Right cardiac atrium (tissue), 5 donors: ENCODE measurements around the gene TUBG1. TPM values are rescaled to one million over a fixed set of nuclear protein-coding genes. Genes with fewer than 3 reads are reported as not detected.
A peak's percentile ranks its signal among the peaks of the same experiment; 100 is the strongest.
"Not testable (repeated sequence)": the region's sequence is repeated elsewhere in the genome, so short reads cannot be mapped to it uniquely, and the experiment has no call there.

Experiments
- ATAC-seq, 2 donors: fragments of 200-7000 bp; cut with Tn5 transposase; one replicate each; pipeline versions ENCODE4 v1.8.0 to v1.9.1; 2020; ENCODE audit warnings: moderate library complexity in 2 of 2, mild to moderate bottlenecking in 1 of 2
- DNase-seq, 3 donors: peaks; one replicate each; pipeline ENCODE4 v3.0.0-alpha.2; 2020
- H3K27ac ChIP-seq: one replicate; pipeline ENCODE4 v1.5.1; 2013; ENCODE audit warnings: mild to moderate bottlenecking, low read length, control low read depth, moderate library complexity
- H3K27me3 ChIP-seq: one replicate; pipeline ENCODE4 v1.6.1; 2013; ENCODE audit not compliant: control insufficient read depth, insufficient read depth
- H3K4me1 ChIP-seq: one replicate; pipeline ENCODE4 v1.6.1; 2013; ENCODE audit warnings: low read length; ENCODE audit not compliant: control insufficient read depth, insufficient read depth
- H3K4me3 ChIP-seq: one replicate; pipeline ENCODE4 v1.5.1; 2013; ENCODE audit warnings: low read length, control low read depth
- H3K9me3 ChIP-seq: one replicate; pipeline ENCODE4 v1.6.1; 2013; ENCODE audit warnings: low read length; ENCODE audit not compliant: control insufficient read depth
- WGBS: extraction: QIAGEN DNeasy Blood & Tissue Kit; methylation state at CpG from one replicate; pipeline ENCODE4 v1.1.7; 2013; 5-methylcytosine and 5-hydroxymethylcytosine counted together
- intact Hi-C, 4 donors: fragments of 100-400 bp; cut with DNase I; formaldehyde crosslinking; loops; one replicate each; pipeline versions ENCODE4 v1.11.0 to v1.14.0; 2022 to 2023
- polyA plus RNA-seq: library from polyadenylated mRNA; stranded (reverse); fragments of 200-250 nt; gene quantifications from one replicate; pipeline ENCODE4 v1.2.3, GENCODE V29; 2013
- total RNA-seq, 4 donors: library from RNA; stranded (reverse); fragmentation: NEBNext Ultra II Directional; extraction: Animal tissue kit (Norgen Biotek cat#: 25700); gene quantifications; one replicate each; pipeline ENCODE4 v1.2.1, GENCODE V29; 2021
- donor health status: healthy with polysubstance abuse.
- donor health status: DM: no; HTN: yes; CAD: no.
- donor health status: DM: no; HTN: no; CAD: no.
- donor health status: DM: no; HTN: yes; CAD: no; lungs with severe emphysema.
- donor health status: DM: yes; HTN: yes; CAD: no.

TUBG1 gene
- total and polyA plus RNA-seq, 5 donors: 34.3 to 60.7 (median 48.9) TPM

DNA sequence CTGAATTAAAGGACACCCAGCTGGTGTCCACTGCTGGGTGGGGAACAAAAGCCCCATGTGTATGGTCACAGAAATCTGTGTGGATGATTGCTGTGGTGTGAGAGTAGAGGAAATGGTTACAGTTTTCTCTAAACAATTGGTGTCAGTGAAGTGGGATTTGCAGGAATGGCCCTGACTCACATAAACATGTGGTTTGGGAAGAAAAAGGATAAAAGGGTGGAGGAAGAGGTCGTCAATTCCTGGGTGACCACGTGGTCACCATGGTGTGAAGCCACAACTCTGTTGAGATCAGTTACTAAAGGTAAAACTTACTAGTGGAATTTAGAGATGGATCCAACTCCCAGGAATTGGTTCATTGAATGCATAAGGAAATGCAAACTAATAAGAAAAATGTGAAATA is 46.0 kb downstream of the TUBG1 start:
- ATAC-seq: no peak
- intact Hi-C loops: no loop called here
- WGBS: 69% methylated on average over 2 of the region's 2 CpGs
- peaks cover under 1% of the 10 kb centered on the region for H3K4me1 ChIP-seq
- H3K9me3 ChIP-seq: no peaks in the 10 kb centered on the region
- DNase-seq: no peak
- H3K4me3 ChIP-seq: no peak overlapping the region
- no peaks in the 10 kb centered on the region for H3K27me3 ChIP-seq
- H3K27ac ChIP-seq: no peak overlapping the region

DNA sequence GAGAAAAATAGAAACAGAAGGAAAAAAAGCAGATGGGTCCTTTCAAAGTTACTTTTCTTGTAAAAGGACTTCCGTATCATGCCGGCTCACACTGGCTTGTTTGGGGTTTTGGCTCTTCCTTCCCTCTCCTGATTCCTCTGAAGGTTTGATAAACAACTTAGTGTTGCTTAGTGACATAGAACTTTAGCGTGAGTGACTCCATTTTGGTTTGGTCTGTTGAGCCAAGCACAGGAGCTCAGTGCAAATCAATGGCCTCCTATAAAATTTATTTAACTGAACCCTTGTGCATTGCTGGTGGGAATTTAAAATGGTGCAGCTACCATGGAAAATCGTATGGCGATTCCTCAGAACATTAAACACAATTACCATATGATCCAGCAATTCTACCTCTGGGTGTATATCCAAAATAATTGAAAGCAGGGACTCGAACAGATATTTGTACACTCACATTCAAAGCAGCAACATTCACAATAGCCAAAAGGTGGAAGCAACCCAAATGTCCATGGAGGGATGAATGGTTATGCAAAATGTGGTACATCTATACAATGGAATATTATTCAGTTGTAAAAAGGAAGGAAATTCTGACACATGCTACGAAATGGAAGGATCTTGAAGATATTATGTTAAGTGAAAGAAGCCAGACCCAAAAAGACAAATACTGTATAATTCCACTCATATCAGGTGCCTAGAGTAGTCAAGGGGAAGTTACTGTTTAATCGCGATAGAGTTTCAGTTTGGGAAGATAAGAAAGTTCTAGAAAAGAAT is 48.5 kb downstream of the TUBG1 start:
- DNase-seq: no peak
- ATAC-seq: no peak
- Histone ChIP-seq H3K4me3 (no peak overlapping the region), H3K4me1 (peaks cover 4% of the 10 kb centered on the region), H3K27ac (no peak overlapping the region), H3K27me3 (no peaks in the 10 kb centered on the region), H3K9me3 (no peaks in the 10 kb centered on the region)
- 88% methylated on average over 9 of the region's 9 CpGs for WGBS
- intact Hi-C loops: no loop called here

DNA sequence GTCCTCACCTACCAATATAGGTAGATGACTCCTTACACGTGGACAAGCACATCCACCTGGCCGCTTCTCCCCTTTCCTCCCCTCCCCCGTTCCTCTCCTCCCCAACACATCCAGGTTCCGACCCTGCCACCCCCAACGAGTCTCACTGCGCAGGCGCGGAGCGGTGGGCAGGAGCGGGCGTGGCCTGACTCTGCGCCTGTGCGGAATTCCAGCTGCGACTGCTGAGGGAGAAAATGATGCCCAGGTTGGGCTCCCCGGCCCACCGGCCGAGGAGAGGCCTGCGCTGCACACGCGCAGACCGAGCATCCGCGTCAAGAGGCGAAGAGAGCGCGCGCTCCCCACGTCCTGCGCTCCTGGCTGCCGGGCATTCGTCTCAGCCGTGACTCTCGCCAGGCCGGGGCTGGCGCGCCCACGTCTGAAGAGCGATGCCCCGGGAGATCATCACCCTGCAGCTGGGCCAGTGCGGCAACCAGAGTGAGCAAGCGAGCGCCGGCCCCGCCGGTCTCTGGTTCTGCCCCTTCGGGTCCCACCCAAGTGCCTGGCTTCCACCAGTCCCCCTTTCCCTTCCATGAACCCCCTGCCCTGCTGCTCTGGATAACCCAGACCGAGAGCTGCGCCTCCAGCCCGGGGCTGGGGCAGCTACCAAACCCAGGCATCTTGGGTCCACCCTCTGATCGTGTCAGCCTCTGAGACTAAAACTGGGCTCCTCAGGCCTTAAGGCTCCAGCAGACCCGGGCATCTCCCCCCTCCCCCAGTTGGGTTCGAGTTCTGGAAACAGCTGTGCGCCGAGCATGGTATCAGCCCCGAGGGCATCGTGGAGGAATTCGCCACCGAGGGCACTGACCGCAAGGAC is 49.8 kb downstream of the TUBG1 start, which contains the start of gene TUBG2:
TSS of gene TUBG2 (plus strand) at position 206 of the 853 bp plus-strand sequence. CDS start at position 426, 220 bp downstream.
- intact Hi-C loops: no loop called here
- Histone ChIP-seq H3K27ac (peak within 1 kb of the TSS; percentile 50), H3K4me1 (peaks cover 4% of the 10 kb centered on the region), H3K27me3 (no peaks in the 10 kb centered on the region), H3K4me3 (peak within 1 kb of the TSS; percentile 49), H3K9me3 (no peaks in the 10 kb centered on the region)
- DNase-seq (peak; percentile 90 to 97 (median 95)), ATAC-seq (peak; percentile 93 to 95)
- WGBS: 2% methylated on average over 58 of the region's 59 CpGs

GRCh38 chr17:42659932-42660274 is 50.4 kb downstream of the TUBG1 start:
- H3K9me3 ChIP-seq, intact Hi-C loops, DNase-seq, H3K27me3 ChIP-seq, H3K4me1 ChIP-seq, H3K27ac ChIP-seq, H3K4me3 ChIP-seq: not testable (repeated sequence)
- WGBS: 100% methylated on average over 1 of the region's 14 CpGs
- ATAC-seq: peak; percentile 54 to 55

DNA sequence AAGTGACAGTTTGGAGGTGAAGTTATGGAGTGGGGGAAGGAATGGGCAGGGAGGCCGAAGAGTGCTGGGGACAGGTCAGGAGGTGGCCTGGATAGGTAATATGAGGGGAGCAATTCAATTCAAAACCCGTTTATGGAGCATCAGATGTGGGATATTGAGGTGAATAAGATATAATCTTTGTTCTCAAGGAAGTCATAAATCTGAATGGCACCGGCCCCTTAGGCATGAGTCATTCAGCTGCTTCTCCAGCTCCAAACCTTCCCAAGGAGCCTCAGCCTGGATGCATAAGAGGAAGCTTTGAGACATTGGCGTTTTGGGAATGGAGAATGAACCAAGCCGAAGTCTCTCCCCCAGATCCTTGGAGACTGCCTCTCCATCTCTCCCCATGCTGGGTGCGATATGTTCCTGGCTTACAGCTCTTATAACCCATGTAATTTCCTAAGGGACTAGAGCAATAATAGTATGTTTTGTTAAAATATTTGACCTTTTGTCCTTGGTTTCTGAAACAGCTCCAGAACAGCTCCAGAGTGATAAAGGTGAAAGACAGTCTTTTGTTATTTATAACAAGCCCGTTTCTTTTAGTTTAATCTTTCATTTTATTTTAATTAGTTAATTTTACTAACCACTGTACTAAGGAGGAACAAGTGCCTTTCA is 51.3 kb downstream of the TUBG1 start:
- intact Hi-C loops: no loop called here
- Histone ChIP-seq H3K27ac (no peak overlapping the region), H3K4me3 (no peak overlapping the region), H3K4me1 (peaks cover 4% of the 10 kb centered on the region), H3K27me3 (no peaks in the 10 kb centered on the region), H3K9me3 (no peaks in the 10 kb centered on the region)
- 46% methylated on average over 7 of the region's 7 CpGs for WGBS
- DNase-seq (no peak), ATAC-seq (no peak)

Other genes starting within 250 kb of the TUBG1 start
- 100 to 1,000 TPM; 100 to 192 (median 105) TPM for gene STAT3, start 221.2 kb upstream of the TUBG1 start, total RNA-seq
- 46.9 TPM for gene STAT3, start 221.2 kb upstream of the TUBG1 start, polyA plus RNA-seq
- 100 to 1,000 TPM; 173 to 256 (median 203) TPM for gene CAVIN1, start 186.4 kb upstream of the TUBG1 start, total RNA-seq
- 153 TPM for gene CAVIN1, start 186.4 kb upstream of the TUBG1 start, polyA plus RNA-seq
- gene ATP6V0A1, start 150.8 kb upstream of the TUBG1 start, total RNA-seq: 10 to 100 TPM; 42.1 to 57.7 (median 48.8) TPM
- 33.4 TPM for gene ATP6V0A1, start 150.8 kb upstream of the TUBG1 start, polyA plus RNA-seq
- gene NAGLU, start 73.4 kb upstream of the TUBG1 start, total RNA-seq: 10 to 100 TPM; 11.3 to 18.8 (median 15.0) TPM
- 13.7 TPM for gene NAGLU, start 73.4 kb upstream of the TUBG1 start, polyA plus RNA-seq
- gene HSD17B1, start 56.8 kb upstream of the TUBG1 start, total RNA-seq: 1 to 10 TPM; 1.2 to 1.6 (median 1.4) TPM
- gene HSD17B1, start 56.8 kb upstream of the TUBG1 start, polyA plus RNA-seq: 2.5 TPM
- 10 to 100 TPM; 32.4 to 45.5 (median 40.0) TPM for gene COASY, start 47.5 kb upstream of the TUBG1 start, total RNA-seq
- gene COASY, start 47.5 kb upstream of the TUBG1 start, polyA plus RNA-seq: 30.2 TPM
- 10 to 100 TPM; 46.9 to 63.8 (median 54.2) TPM for gene MLX, start 42.6 kb upstream of the TUBG1 start, total RNA-seq
- 65.0 TPM for gene MLX, start 42.6 kb upstream of the TUBG1 start, polyA plus RNA-seq
- 1 to 10 TPM; 1.4 to 3.3 (median 2.5) TPM for gene PSMC3IP, start 32.0 kb upstream of the TUBG1 start, total RNA-seq
- gene PSMC3IP, start 32.0 kb upstream of the TUBG1 start, polyA plus RNA-seq: 2.2 TPM
- 10 to 100 TPM; 23.9 to 27.0 (median 25.5) TPM for gene RETREG3, start 309 bp upstream of the TUBG1 start, total RNA-seq
- 13.0 TPM for gene RETREG3, start 309 bp upstream of the TUBG1 start, polyA plus RNA-seq
- 10 to 100 TPM; 11.6 to 21.3 (median 18.4) TPM for gene TUBG2, start 49.6 kb downstream of the TUBG1 start, total RNA-seq
- 19.8 TPM for gene TUBG2, start 49.6 kb downstream of the TUBG1 start, polyA plus RNA-seq
- gene PLEKHH3, start 67.3 kb downstream of the TUBG1 start, total RNA-seq: 10 to 100 TPM; 14.4 to 30.8 (median 23.9) TPM
- 23.0 TPM for gene PLEKHH3, start 67.3 kb downstream of the TUBG1 start, polyA plus RNA-seq
- gene CCR10, start 72.2 kb downstream of the TUBG1 start, total RNA-seq: 1 to 10 TPM; 1.8 to 2.9 (median 2.5) TPM
- gene CCR10, start 72.2 kb downstream of the TUBG1 start, polyA plus RNA-seq: 2.6 TPM
- gene CNTNAP1, start 72.8 kb downstream of the TUBG1 start, total RNA-seq: 1 to 10 TPM; 4.6 to 9.9 (median 7.1) TPM
- gene CNTNAP1, start 72.8 kb downstream of the TUBG1 start, polyA plus RNA-seq: 4.6 TPM
- 10 to 100 TPM; 32.4 to 53.2 (median 43.6) TPM for gene EZH1, start 135.4 kb downstream of the TUBG1 start, total RNA-seq
- gene EZH1, start 135.4 kb downstream of the TUBG1 start, polyA plus RNA-seq: 22.5 TPM
- gene RAMP2, start 151.5 kb downstream of the TUBG1 start, total RNA-seq: 10 to 100 TPM; 29.2 to 45.9 (median 40.9) TPM
- 73.5 TPM for gene RAMP2, start 151.5 kb downstream of the TUBG1 start, polyA plus RNA-seq
- 10 to 100 TPM; 32.0 to 37.7 (median 33.0) TPM for gene VPS25, start 163.8 kb downstream of the TUBG1 start, total RNA-seq
- gene VPS25, start 163.8 kb downstream of the TUBG1 start, polyA plus RNA-seq: 42.7 TPM
- gene WNK4, start 170.9 kb downstream of the TUBG1 start, total RNA-seq: not detected
- gene WNK4, start 170.9 kb downstream of the TUBG1 start, polyA plus RNA-seq: 0.05 TPM
- 10 to 100 TPM; 64.4 to 74.4 (median 70.7) TPM for gene COA3, start 189.0 kb downstream of the TUBG1 start, total RNA-seq
- gene COA3, start 189.0 kb downstream of the TUBG1 start, polyA plus RNA-seq: 142 TPM
- under 1 TPM in 2 of 4 donors, not detected in 2; 0.20 to 0.53 TPM for gene CNTD1, start 189.2 kb downstream of the TUBG1 start, total RNA-seq
- 0.59 TPM for gene CNTD1, start 189.2 kb downstream of the TUBG1 start, polyA plus RNA-seq
- 10 to 100 TPM; 69.6 to 88.1 (median 71.8) TPM for gene BECN1, start 214.6 kb downstream of the TUBG1 start, total RNA-seq
- gene BECN1, start 214.6 kb downstream of the TUBG1 start, polyA plus RNA-seq: 54.3 TPM
- gene PSME3, start 223.7 kb downstream of the TUBG1 start, total RNA-seq: 10 to 100 TPM; 61.0 to 82.0 (median 70.1) TPM
- 57.6 TPM for gene PSME3, start 223.7 kb downstream of the TUBG1 start, polyA plus RNA-seq
- under 1 TPM; 0.37 to 0.67 (median 0.51) TPM for gene AOC2, start 234.9 kb downstream of the TUBG1 start, total RNA-seq
- gene AOC2, start 234.9 kb downstream of the TUBG1 start, polyA plus RNA-seq: 0.52 TPM
- 10 to 100 TPM; 11.5 to 29.9 (median 24.9) TPM for gene AOC3, start 241.5 kb downstream of the TUBG1 start, total RNA-seq
- 29.1 TPM for gene AOC3, start 241.5 kb downstream of the TUBG1 start, polyA plus RNA-seq